ENCODE data around the gene RPL10. TPM values are rescaled to one million over a fixed set of nuclear protein-coding genes. Genes with fewer than 3 reads are reported as not detected.
"Not testable (repeated sequence)": the region's sequence is repeated elsewhere in the genome, so short reads cannot be mapped to it uniquely, and the experiment has no call there.

Gene RPL10
- total RNA-seq, 4 donors from 2014 or later, result 3,899 to 6,066 (median 5,720) TPM

DNA sequence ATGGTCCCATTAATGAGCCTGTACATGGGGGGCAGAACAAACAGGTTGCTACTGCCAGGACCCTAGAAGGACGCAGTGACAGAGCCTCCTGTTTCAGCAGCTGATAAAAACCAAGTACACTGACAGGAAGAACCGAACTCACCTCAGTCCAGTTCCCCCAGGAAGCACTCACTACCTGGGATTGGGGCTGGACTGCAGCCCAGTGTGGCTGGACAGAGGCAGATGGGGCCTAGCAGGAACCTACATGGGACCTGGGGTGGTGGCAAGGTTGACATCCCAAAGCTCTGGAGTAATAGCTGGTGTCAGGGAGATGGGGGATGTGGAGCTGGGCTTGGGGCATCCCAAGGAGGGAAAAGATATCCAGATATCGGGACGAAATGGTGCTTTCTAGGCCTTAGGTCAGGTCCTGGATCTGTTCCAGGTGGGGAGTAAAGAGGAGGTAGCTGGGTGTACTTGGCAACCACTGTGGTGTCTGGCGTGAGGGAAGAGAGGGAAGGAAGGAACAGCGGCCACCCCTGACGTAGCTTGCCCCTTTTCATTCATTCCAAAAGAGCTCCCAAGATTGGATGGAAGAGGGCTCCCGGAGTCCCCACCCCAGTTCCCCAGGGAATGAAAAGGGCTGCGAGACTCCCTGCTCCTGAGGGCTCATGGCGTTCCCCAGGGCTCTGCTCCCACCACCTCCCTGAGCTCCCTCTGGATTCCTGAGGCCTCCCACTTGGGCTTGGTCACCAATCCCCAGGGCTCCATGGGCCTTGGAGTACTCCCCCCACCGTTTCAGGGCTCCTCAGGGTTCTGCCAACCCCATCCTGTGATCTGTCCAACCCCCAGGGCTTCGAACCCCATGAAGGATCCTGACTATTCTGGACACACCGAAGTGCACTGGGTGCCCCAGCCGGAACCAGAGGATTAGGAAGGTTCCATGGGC is 14.6 kb upstream of the RPL10 start:
- in situ Hi-C loops (cut with MboI; ENCODE audit: low sequenced_read_pairs in 4 of 4), result no loop called here
- intact Hi-C loops (cut with DNase I; ENCODE audit: low total_unique reads), result no loop called here
- DNase-seq (no peak), ATAC-seq (no peak)
- no peak overlapping the region for H3K4me3 ChIP-seq
- no peaks in the 10 kb centered on the region for H3K36me3 ChIP-seq
- no peak for TF ChIP-seq POLR2A (IDR thresholded peaks at IDR 0.05)
- TF ChIP-seq, protein P1, sequence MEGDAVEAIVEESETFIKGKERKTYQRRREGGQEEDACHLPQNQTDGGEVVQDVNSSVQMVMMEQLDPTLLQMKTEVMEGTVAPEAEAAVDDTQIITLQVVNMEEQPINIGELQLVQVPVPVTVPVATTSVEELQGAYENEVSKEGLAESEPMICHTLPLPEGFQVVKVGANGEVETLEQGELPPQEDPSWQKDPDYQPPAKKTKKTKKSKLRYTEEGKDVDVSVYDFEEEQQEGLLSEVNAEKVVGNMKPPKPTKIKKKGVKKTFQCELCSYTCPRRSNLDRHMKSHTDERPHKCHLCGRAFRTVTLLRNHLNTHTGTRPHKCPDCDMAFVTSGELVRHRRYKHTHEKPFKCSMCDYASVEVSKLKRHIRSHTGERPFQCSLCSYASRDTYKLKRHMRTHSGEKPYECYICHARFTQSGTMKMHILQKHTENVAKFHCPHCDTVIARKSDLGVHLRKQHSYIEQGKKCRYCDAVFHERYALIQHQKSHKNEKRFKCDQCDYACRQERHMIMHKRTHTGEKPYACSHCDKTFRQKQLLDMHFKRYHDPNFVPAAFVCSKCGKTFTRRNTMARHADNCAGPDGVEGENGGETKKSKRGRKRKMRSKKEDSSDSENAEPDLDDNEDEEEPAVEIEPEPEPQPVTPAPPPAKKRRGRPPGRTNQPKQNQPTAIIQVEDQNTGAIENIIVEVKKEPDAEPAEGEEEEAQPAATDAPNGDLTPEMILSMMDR (IDR thresholded peaks at IDR 0.05 in 4 of 5, conservative IDR thresholded peaks at IDR 0.05 in 1 of 5), result no peak
- H3K27ac ChIP-seq, result no peak overlapping the region
- peaks cover 4 to 10% of the 10 kb centered on the region in 2 donors for H3K4me1 ChIP-seq
- no peaks in the 10 kb centered on the region for H3K27me3 ChIP-seq
- no peaks in the 10 kb centered on the region for H3K9me3 ChIP-seq

DNA sequence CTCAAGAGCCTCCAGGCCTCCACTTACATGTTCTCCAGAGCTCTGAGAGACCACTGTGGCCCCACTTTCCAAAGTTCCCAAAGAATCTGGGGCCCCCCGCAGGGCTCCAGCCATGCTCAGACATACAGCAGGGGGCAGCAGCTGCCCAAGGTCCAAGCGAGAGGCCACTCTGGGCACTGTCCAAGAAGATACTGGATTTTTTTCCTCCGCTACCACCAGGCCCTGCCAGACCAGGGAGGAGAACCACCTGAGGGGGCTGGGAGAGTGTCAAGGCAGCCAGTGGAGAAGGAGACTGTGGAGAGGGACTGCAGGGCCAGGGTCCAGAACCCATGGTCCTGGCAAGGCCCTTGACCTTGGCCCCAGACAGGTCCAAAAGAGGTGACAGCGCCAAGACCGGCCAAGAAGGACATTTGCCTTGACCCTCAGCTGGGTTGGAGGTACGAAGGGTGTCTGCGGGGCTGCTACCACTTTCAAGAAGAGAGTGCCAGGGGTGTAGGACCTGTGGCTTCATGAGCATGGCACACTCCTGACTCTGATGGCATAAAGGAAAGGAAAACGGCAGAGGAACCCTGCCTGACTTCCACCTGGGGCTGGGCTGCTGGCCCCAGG is 13.8 kb upstream of the RPL10 start:
- Histone ChIP-seq H3K4me3 (no peak overlapping the region), H3K27ac (no peak overlapping the region), H3K27me3 (no peaks in the 10 kb centered on the region), H3K4me1 (peaks cover 4 to 10% of the 10 kb centered on the region in 2 donors), H3K9me3 (no peaks in the 10 kb centered on the region), H3K36me3 (no peaks in the 10 kb centered on the region)
- intact Hi-C loops (cut with DNase I; ENCODE audit: low total_unique reads), result no loop called here
- in situ Hi-C loops (cut with MboI; ENCODE audit: low sequenced_read_pairs in 4 of 4), result no loop called here
- DNase-seq (no peak), ATAC-seq (no peak)
- TF ChIP-seq POLR2A (IDR thresholded peaks at IDR 0.05), result no peak
- TF ChIP-seq, protein P1 (IDR thresholded peaks at IDR 0.05 in 4 of 5, conservative IDR thresholded peaks at IDR 0.05 in 1 of 5), result peak in 3 of 5 experiments; percentile 22 to 50 (median 38)

DNA sequence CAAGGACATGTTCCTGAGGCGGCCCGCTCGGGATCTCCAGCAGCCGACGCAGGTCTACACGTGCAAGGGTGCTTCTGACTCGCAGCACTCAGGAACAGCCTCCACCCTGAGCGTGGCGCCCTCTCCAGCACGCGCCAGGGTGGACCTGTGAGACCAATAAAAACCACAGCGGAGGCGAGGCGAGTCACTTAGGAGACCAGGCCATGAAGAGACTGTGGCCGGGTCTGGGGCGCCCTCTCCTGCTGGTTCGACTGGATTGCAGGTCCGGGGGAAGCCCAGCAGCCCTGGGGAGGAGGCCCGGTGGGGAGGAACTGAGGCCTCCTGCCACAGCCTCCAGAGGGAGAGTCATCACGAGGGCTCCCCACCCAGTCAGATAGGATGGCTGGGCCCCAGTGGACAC is 10.1 kb upstream of the RPL10 start:
- in situ Hi-C loops (cut with MboI; ENCODE audit: low sequenced_read_pairs in 4 of 4); DNase-seq; H3K4me3 ChIP-seq; H3K27me3 ChIP-seq; H3K27ac ChIP-seq; intact Hi-C loops (cut with DNase I; ENCODE audit: low total_unique reads); H3K9me3 ChIP-seq; H3K4me1 ChIP-seq; H3K36me3 ChIP-seq: not testable (repeated sequence)
- peak in 1 of 2 donors; percentile 12 for ATAC-seq

DNA sequence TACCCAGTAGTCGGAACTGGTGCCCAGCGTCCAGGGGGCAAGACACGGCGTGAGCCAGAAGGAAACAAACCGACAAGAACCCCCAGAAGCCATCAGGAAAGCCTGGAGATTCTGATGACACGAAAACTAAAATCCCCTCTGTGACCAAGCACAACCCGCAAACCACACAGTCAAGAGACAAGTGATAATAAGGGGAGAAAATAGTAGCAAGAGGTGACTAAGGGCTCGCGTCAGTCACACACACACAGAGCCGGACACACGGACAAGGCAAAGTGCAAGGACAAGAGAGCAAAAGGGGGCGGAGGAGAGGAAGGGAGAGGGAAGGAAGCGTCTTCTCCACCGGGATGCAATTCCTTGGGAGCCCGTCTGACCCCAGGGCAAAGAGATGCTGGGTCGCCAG is 9.5 kb upstream of the RPL10 start:
- DNase-seq; H3K36me3 ChIP-seq; H3K4me3 ChIP-seq; H3K27ac ChIP-seq; ATAC-seq; in situ Hi-C loops (cut with MboI; ENCODE audit: low sequenced_read_pairs in 4 of 4); H3K9me3 ChIP-seq; intact Hi-C loops (cut with DNase I; ENCODE audit: low total_unique reads); H3K27me3 ChIP-seq; H3K4me1 ChIP-seq: not testable (repeated sequence)

DNA sequence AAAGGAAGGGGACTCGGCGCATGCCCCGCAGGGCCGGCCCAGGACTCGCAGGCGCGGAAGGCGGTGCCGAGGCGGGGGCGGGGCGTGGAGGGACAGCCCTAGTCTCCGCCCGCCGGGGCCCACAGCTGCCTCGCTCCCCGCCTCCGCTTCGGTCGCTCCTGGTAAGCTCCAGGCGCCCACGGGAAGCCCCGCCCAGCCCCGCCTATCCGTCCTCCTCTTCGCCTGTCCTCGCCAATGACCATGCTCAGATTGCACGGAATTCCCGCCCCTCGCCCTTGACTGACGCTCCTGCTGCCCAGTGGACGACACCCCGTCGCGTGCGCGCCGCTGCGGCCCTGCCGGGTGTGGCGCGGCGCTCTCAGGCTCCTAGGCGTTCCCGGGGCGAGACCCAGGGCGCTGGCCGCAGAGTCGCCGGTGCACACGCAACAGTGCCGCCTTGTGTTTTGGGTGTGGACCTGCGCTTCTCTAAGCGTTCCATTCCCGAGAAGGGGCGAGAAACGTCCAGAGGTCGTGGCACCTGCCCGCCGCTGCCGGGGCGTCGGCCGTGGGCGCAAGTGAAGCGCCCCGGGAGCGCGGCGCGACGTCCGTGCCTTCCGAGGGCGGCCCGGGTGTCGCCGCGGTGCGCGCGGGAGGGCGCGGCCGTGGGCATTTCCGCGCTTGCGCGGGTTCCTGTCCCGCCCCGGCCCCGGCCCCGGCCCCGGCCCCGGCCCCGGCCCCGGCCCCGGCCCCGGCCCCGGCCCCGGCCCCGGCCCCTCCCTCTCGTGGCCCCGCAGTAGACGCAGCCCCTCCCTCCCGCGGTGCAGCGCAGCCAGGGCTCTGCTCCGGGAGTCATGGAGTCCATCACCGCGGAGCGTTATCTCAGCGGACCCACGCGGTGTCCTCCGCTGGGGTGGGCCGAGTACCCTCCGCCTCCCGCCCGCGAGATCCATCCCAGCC is 8.1 kb upstream of the RPL10 start:
- Histone ChIP-seq H3K4me3 (peak overlapping the region in 1 of 4 donors; percentile 42), H3K27ac (peak overlapping the region; percentile 50 to 80 (median 61))
- in situ Hi-C loops (cut with MboI; ENCODE audit: low sequenced_read_pairs in 4 of 4); DNase-seq; H3K4me1 ChIP-seq; intact Hi-C loops (cut with DNase I; ENCODE audit: low total_unique reads); H3K36me3 ChIP-seq; H3K27me3 ChIP-seq; H3K9me3 ChIP-seq: not testable (repeated sequence)
- ATAC-seq, result peak; percentile 86 to 89

DNA sequence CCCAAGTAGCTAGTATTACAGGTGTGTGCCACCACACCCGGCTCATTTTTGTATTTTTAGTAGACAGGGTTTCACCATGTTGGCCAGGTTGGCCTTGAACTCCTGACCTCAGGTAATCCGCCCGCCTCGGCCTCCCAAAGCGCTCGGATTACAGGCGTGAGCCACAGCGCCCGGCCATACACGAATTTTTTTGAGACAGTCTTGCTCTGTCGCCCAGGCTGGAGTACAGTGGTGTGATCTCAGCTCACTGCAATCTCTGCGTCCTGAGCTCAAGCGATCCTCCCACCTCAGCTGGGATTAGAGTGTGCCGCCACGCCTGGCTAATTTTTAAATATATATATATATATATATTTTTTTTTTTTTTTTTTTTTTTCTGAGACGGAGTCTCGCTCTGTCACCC is 1.8 kb upstream of the RPL10 start:
- H3K9me3 ChIP-seq; ATAC-seq; H3K4me3 ChIP-seq; DNase-seq; H3K27me3 ChIP-seq; in situ Hi-C loops (cut with MboI; ENCODE audit: low sequenced_read_pairs in 4 of 4): not testable (repeated sequence)
- H3K4me1 ChIP-seq, result peaks cover 10 to 18% of the 10 kb centered on the region in 2 donors
- H3K36me3 ChIP-seq, result peaks cover 0 to 14% of the 10 kb centered on the region in 2 donors
- intact Hi-C loops (cut with DNase I; ENCODE audit: low total_unique reads), result loop anchor here (5.0 kb wide), 3 partner anchors 41 to 121 kb away; partner anchors contain the start of genes FAM3A, GDI1 and UBL4A
- H3K27ac ChIP-seq, result peak overlapping the region in 1 of 4 donors; percentile 93
